ENCODE results near the gene CBS. TPM values are rescaled to one million over a fixed set of nuclear protein-coding genes. Genes with fewer than 3 reads are reported as not detected.
"Not testable (repeated sequence)": the region's sequence is repeated elsewhere in the genome, so short reads cannot be mapped to it uniquely, and the experiment has no call there.

Gene CBS
- 2.4 and 30.4 TPM in 2 replicates for total RNA-seq

DNA sequence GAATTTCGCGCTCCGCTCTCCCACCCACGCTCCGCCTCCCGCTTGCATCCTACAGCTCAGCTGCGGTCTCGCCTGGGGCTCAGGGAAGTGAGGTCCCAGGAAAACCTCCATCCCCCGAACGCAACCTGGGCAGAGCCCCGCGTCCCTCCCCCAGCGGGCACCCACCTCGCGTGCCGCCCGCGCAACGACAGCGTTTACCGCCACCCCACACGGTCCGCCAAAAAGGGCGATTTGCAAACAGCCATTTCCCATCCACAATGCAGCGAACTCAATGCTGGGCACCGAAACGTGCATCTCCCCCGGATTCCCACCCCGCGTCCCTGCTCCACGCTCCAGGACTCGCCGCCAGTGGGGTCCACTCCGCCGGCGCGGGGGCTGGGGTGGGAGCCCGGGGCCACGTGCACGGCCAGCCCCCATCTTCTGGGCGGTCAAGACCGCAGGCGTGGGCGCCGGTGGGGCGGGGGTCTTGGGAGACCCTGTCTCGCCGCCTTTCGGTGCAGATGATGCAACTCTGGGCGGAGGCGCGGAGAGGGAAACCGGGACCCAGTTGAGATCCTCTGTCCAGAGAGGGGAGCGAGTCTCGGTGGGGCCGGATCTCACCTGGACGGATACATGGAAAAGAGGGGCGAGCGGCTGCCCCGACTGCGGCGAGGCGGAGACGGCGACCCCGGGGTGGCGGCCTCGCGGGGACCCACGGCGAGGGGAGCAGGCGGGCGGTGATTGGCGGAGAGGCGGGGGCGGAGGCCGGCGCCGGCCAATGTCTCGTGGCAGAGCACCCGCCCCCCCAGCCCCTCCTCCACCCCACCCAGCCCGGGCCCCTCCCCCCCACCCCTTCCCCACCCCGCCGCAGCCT is at the start of gene CBS:
TSS of gene CBS (minus strand) at position 666 of the 853 bp plus-strand sequence. CDS start 3,642 bp downstream, outside the sequence.
- DNase-seq (ENCODE audit: low read depth in 2 of 2): not testable (repeated sequence)

DNA sequence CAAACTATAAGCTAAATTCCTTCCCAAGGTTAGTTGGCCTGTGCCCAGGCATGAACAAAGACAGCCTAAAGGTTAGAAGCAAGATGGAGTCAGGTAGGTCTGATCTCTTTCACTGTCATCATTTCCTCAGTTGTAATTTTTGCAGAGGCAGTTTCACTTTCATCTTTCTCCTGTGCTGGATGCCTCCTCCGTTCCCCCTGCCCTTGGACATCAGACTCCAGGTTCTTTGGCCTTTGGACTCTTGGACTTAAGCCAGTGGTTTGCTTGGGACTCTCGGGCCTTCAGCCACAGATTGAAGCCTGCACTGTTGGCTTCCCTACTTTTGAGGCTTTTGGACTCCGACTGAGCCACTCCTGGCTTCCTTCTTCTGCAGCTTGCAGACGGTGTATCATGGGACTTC is 40.3 kb upstream of the CBS start:
- not testable (repeated sequence) for DNase-seq (ENCODE audit: low read depth in 2 of 2)

DNA sequence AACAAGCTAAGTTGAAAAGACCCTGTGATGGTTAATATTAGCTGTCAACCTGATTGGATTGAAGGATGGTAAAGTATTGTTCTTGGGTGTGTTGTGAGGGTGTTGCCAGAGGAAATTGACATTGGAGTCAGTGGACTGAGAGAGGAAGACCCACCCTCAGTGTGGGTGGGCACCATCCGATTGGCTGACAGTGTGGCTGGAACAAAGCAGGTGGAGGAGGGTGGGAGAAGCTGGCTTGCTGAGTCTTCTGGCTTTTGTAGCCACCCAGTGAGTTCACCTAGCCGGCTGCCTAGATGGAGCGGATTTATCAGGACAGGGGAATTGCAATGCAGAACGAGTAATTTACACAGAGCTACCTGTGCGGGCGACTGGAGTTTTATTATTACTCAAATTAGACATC is 38.8 kb upstream of the CBS start:
- not testable (repeated sequence) for DNase-seq (ENCODE audit: low read depth in 2 of 2)

DNA sequence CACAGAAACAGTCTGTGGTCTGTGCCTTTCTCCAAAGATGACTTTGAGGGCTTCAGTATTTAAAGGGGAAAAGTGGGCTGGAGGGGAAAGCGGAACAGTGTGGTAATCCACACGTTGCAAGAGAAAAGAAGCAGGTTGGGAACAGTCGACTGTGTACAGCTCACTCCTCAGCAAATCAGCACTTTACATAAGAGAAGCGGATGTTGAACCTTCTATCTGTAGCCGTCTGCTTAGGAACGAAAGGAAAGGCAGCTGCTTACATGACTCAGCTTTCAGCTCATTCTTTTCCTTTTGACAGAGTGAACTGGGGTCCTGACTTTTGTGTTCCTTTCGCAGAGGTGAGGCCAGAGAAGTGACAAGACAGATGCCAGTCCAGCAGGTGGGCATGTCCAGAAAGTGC is 33.4 kb upstream of the CBS start:
- DNase-seq (ENCODE audit: low read depth in 2 of 2): not testable (repeated sequence)

DNA sequence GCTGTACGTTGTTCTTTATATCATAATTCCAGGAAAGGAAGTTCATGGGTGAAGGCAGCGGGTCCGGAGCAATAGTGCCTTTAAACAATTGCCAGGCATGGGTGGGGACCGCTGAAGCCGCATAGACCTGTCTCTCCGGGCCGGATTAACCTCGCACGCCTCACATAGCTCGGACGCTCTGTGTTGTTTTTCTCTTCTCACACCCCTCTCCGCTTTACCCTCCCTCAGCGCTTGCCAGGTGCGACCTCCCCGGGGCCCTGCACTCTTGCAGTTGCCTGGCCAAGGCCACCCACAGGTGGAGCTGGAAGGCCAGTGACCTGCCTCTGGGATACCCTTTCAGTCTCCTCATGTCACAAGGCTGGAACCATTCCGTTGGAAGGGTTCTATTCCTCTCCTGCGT is 32.5 kb upstream of the CBS start:
- not testable (repeated sequence) for DNase-seq (ENCODE audit: low read depth in 2 of 2)

DNA sequence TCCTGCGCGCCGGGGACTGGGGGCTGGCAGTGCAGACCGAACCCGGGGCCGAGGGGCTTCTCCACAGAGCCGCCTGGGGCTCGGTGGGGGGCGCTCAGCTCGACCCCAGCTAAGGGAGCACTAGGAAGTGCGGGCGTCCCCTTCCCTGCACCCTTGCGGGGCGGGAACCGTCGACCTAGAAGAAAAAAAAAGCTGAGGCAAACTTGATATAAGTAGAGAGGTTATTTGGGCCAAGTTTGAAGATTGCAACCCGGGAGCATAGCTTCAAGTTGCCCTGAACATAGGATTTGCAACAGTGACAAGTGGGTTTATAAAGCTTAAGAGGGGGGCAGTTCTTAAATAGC is 32.1 kb upstream of the CBS start:
- DNase-seq (ENCODE audit: low read depth in 2 of 2): not testable (repeated sequence)

DNA sequence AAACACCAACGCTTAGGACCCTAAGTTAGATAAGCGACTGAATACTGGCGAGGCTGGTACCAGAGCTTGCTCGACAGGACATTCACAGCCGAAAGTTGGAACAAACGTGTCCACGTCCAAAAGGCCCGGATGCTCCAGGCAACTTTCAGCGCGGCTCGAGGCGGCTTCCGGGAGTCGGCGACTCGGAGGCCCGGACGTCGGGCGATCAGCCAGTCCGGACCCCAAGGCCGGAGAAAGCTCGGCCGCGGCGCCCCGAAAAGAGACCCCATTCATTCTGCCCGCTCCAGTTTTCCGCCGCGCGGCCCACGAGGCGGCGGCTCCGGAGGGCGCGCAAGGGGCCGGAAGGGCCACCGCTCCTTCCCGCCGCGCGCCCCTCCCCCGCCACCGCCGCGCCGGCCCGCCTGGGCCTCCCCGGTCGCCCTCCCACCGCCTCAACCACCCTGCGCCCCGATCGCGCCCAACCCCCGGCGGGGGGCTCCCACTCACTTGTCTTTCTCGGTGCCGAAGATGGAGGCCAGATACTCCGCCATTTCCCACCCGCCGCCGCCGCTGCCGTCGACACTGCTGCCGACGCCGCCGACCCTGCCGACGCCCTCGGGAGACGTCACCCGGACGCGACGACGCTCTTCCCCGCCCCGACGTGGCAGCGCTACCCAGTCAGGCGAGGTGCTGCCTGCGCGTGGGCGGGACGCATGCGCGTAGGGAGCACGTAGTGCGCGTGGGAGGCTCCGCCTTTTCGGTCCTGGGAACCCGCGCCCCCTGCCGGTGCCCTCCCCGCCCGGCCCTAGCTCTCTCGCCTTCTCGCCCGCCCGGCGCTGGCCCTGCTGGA is 31.5 kb upstream of the CBS start, which contains the start of gene U2AF1:
TSS of gene U2AF1 (minus strand) at position 606 of the 829 bp plus-strand sequence. CDS start at position 530, 76 bp downstream.
- peak in 1 of 2 donors; percentile 12 for DNase-seq (ENCODE audit: low read depth in 2 of 2)

DNA sequence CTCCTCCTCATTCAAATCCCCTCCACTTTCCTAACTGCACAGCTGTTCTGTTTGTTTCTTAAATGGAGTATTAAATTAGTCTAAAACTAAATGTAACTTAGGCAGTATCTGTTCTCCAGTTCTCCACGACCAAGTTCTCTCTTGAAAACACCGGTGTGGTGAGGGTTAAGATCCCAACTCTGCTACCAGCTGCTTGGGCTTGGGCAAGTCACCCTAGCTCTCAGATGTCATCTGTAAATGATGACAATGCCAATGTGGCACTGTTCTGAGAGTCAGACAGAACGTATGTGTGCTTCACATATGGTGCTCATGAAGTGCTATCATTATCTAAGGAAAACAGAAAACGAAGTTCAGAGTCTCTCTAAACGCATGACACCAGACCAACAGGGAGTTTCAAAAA is 29.0 kb upstream of the CBS start:
- DNase-seq (ENCODE audit: low read depth in 2 of 2): not testable (repeated sequence)

DNA sequence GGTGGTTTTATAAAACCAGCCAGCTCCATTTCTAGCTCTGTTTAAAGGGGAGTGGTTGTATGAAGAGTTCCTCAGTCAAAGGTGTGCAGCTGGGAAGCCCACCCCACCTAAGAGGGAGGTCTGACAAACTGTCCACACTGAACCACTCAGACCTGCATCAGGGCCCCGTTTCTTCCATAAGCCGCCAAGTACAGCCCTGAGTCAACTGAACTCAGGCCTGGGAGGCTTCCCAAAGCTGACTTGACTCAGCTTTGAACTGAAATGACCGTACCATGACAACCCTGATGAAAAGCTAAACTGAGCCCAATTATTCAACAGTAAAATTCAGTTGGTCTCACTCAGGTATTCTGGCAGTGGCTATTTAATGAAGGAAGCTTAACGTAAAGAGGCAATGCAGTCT is 26.6 kb upstream of the CBS start:
- DNase-seq (ENCODE audit: low read depth in 2 of 2): not testable (repeated sequence)

DNA sequence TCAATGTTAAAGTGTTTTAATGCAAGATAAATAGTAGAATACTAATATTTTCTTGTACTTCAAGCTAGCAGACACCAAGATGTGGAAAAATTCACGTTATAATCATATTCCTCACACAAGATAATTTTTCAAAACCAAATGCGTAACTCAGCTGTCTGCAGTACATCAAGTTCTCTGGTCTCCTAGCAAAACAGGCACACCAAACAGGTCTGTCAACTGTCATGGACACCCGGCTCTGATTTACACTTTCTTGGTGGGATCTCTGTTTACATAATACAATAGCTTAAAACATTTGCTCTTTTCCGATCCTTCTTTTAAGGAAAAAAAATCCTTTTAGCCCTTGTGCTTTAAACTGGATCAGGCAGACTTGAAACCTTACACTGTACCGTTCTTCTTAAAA is 26.0 kb upstream of the CBS start:
- DNase-seq (ENCODE audit: low read depth in 2 of 2): not testable (repeated sequence)

DNA sequence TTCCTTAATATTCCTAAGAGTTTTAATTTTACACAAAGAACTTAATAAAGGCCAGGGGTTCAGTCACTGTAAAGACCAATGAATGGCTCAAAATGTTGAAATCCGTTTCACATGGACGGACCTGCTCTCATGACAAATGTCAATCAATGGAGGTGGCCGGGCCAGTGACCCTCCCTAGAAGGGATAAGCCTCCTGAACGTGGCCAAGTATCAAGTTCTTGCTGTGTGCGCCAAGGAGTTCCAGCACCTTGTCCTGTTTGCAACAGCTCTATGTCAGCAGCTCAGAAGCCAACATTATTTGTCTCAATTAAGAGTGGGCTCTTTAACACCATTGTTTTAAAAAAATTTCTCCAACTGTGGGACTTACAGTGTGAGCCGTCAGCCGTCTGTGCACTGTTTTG is 25.4 kb upstream of the CBS start:
- DNase-seq (ENCODE audit: low read depth in 2 of 2): not testable (repeated sequence)

DNA sequence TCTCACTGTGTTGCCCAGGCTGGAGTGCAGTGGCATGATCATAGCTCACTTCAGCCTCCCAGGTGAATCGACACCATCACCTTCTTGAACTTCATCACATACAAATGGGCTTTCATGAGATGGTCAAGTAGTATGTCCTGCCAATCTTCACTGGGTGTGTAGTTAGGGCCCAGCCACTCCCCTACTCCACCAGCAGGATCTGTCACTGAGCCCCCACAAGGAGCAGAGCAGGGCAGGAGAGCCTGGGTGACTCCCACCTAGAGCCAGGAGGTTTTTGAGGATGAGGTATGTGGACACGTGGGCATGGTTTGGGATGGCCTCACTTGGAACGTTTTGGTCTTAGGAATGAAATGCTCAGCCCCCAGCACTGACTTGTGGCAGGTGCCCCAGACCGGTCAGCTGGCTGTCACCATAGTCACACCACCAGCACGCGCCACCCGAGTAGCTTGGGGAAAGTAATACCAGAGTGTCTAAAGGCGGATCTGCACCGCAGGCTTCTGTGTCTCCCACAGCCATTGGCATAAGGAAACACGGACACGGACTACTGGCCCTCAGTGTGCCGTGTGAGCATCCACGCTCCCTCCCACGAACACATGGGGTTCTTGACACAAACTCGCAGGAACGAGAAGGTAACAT is 16.5 kb upstream of the CBS start:
- DNase-seq (ENCODE audit: low read depth in 2 of 2): not testable (repeated sequence)

DNA sequence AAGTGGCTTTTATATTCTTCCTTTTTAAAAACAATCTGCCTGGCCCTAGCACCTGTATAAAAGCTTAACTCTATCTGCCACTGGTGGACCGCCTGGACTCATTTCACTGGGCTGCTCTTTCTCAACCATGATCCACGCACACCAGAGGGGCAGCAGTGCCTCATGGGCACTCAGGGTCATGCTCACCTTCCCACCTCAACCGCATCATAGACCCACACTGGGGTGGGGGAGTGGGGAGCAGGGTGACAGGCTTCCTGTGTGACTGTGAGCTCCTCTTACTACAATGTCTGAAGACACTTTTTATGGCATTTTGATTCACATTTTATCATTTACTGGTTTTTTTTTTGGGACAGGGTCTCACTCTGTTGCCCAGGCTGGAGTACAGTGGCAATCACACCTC is 15.3 kb upstream of the CBS start:
- not testable (repeated sequence) for DNase-seq (ENCODE audit: low read depth in 2 of 2)

DNA sequence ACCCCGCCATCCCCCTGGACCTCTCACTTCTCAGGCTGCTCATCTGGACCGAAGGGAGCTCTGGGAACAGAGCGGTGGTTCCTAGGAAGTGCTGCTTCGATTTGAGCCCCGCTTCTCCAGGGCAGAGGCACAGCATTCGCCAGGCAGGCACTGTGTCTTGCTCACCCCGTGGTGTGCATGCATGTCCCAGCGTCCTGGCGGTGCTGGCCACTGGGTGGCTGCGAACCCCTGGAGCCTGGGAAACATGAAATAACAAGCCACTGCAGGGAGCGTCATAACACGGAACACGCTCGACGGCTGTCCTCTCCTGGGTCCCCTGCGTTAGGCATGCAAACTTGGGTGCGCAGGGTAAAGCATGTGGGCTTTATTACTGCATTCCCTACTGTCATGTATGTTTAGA is 13.8 kb upstream of the CBS start:
- not testable (repeated sequence) for DNase-seq (ENCODE audit: low read depth in 2 of 2)

DNA sequence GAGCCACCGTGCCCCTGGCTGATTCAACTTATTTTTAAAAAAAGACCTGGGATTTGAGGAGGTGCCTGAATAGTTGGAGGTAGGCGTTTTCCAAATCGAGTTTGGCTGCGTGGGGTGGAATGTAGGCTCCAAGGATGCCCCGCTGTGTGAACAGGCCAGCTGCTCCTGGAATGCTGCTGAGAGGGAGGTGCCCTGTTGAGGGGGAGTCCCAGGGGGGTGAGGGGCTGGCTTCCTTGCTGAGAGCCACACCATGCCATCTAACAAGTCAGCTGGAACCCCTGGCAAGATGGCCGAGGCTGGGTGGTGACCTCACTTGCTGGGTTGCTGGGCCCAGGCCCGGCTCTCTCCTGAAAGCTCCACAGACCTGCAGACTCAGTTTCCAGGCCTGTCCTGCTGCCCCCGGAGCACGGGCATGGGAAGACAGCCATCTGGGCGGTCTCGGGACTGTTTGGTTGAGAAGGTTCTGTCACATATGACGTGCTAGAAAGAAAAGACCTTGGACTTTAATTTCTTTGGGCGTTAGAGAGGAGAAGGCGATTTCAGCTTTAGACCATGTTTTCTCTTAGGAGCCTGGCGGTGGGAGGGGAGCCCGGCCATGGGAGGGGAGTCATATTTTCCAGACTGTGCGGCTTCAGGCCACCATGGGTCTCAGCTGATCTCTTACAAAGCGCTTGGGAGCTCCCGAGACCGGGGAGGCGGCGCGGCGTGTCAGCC is 7.1 kb upstream of the CBS start:
- DNase-seq (ENCODE audit: low read depth in 2 of 2): not testable (repeated sequence)

DNA sequence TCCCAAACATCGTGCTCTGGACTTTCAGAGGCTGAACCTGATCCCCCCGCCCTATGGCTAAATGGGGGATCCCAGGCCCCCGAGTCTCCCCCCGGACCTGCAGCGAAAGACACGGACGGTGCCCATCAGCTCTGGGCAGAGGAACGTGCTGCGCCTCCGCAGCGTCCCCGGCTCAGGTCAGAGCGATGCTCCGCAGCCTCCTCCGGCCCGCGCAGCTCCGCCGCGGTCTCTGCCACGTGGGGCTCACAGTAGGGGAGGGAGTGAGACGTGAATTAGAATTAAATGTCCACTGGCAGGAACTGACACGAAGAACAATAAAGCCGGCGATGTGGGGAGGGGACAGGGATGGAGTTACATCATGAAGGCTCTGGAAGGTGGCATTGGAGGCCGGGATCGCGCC is 1.0 kb upstream of the CBS start:
- not testable (repeated sequence) for DNase-seq (ENCODE audit: low read depth in 2 of 2)

DNA sequence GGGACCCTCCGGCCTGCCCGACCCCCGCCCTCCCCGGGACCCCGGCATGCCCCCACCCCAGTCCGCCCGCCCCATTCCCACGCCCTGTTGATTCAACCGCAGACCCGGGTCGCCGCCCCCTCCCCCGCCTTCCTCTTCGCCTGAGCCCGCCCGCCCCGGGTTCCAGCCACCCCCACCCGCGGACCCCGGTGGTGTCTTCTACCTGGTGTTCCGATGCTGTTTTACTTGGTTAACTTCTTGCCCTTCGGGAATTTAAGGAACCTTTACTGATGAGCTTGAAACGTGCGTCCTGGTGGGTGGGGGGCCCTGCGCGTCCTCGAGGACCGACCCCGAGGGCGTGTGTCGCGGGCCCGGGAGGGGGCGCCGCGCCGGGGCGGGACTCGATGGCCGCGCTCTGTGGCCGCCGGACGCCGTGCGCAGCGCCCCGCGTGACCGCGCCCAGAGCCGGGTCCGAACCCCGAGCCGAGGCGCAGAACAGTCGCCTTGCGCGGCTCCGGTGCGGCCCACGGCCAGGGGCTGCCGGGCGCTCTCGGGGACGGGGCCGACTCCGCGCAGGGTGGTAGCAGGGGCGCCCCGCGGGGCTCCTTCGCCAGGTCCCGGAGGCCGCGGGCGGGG is 495 bp upstream of the CBS start:
- not testable (repeated sequence) for DNase-seq (ENCODE audit: low read depth in 2 of 2)

DNA sequence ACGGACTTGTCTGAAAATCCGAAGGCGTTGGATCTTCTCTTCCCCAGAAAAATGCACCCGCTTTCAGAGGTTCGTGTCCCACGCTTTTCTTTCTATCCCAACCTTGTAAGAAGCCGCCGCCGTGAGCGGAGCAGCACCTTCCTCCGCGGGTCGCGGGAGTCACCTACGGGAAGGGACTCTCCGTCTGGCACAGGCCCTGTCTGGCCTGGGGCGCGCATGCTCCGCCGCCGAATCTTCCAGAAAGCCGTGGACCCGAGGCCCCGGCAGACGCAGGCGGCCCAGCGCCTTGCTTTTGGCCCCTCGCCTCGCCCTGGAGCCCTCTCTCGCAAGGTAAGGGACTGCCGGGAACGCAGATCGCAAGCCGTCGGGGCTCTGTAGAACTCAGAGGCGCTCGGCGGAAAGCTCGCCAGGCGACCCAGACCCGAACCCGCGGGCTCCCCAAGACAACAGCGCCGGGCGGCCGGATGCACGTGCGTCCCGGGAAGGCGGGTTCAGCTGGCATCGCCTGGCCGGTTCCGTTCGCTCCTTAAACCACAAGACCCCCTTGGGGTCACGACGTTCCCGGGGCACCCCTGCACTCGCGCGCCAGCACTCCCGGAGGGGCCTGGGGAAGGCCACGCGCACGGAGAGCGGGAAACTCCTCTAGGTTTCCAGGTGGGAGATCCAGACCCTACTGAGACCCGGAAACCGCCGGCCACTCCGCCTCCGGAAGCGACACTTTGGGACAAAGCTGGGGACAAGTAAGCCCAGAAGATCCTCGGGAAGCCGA is 1.1 kb downstream of the CBS start:
- not testable (repeated sequence) for DNase-seq (ENCODE audit: low read depth in 2 of 2)

DNA sequence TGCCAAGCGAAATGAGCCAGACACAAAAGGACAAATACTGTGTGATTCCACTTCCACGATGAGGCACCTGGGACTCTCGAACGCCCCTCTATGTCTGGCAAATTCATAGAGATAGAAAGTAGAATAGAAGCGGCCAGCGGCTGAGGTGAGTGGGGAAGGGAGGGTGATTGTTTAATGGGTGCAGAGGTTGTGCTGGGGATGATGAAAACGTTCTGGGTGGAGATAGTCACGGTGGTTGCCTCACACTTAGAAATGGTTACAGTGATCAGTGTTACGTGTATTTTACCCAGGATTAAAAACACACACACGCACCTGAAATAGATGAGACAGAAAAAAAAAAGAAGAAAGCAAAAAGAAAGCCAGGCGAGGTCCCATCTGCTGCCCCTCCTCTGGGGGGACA is 2.9 kb downstream of the CBS start:
- DNase-seq (ENCODE audit: low read depth in 2 of 2): not testable (repeated sequence)

DNA sequence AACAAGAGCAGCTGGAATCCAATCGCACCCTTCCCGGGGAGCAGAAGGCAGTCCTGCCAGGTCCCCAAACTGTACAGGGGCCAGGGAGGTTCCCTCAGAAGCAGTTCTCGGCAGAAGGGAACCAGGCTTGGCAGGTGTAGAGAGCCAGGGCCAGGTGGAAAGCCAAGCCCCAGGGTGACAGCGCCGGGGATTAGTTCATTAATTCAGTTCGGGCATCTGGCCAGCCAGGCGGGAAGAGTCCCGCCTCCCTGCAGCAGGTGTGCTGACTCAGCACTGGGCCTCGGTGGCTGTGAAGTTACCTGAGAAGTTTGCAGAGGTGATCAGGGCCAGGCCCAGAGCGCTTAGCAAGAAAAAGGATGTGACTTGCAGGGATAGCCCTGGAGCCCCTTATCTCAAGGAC is 6.0 kb downstream of the CBS start:
- not testable (repeated sequence) for DNase-seq (ENCODE audit: low read depth in 2 of 2)

All from lung microvascular endothelial cell (primary cell).